ENCODE data around the gene ANTXR1.

The ANTXR1 gene

GRCh38 chr2:69138793-69139459 is 125.9 kb downstream of the ANTXR1 start:
- DNase-seq = no peak

DNA sequence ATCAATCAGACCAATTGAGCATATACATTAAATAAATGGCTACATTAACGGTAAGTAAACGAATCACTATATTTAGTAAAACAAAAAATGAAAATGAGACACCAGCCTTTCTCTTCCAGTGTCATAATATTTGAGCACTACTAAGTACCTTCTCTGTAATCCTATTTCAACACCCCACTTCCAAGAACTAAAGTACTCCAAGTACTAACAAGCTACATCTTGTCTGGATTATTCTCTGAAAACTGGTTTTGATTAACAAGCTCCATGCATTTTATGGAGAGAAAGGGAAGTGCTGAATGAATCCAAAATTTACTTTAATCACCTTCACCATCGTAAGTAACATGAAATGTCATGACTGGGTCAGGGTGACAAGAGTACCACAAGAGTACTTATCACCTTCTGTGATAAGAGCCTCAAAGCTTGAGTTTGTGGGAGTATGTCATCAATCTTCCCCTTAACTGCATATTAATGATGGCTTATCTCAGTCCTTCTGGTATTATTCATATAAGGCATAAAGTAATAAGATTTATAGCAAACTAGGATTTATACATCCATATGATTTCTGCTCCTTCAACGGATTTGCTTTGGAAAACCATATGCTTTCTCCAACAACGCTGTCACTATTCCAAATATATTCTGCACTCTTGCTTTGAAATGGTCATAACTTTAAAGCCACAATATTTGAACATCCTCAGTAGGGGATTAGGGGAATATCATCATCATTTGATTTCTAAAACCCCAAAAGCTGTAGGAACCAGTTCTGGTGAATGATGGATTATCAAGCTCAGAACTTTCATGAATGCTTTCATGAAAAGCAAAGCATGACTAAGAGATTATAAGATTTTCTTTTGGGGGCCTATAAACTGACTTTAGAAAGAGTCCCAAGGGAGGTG is 127.0 kb downstream of the ANTXR1 start:
- no peak for DNase-seq

- no peak for DNase-seq
Measured at GRCh38 chr2:69141061-69141460, 128.1 kb downstream of the ANTXR1 start.

DNA sequence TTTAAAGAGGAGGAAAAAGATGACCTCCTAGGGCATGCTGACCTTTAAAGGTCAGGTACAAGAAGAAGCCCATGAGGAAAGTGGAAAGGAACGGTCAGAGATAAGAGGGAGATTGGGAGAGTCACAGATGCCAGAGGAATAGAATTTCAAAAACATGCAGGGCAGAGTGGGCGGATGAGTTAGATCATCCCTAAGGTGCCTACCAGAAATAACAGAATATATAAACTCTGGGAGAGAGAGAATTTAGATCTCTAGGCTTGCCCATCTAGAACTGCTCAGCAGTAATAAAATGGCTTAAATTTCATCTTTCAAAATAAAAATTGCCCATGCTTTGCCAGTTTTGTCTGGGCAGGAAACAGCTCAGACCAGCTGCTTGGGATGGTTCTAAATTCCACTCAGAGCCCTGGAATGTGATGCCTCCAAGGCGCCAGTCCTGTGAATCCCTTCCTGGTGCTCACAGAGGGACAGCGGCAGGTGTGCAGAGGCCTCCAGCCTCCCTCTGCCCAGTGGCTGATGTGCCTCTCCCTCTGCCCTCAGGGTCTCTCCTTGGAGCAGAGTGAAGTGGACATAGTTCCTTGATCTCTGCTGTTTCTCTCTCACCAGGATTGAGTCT is 130.9 kb downstream of the ANTXR1 start:
- no peak for DNase-seq

DNA sequence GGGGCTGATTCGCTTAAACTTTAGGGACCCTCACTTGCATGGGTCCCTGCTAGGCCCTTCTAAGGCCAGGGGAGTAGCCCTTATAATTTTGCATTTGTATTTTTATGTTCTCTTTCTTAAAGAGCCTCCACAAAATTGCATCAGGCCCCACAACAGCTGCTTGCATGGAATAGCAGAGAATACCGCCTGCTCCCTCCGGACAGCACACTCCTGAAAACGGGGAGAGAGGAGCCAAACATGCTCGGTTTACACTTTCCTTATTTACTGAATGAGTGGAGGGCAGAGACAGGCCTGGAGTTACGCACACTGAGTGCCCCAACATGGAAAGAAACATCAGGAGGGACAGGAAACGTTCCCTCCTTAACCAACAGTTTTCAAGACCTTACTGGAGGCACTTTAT is 132.2 kb downstream of the ANTXR1 start:
- DNase-seq = no peak

GRCh38 chr2:69147841-69148533 is 135.0 kb downstream of the ANTXR1 start:
- no peak for DNase-seq

- no peak for DNase-seq
Measured at GRCh38 chr2:69149631-69150215, 136.7 kb downstream of the ANTXR1 start.

DNA sequence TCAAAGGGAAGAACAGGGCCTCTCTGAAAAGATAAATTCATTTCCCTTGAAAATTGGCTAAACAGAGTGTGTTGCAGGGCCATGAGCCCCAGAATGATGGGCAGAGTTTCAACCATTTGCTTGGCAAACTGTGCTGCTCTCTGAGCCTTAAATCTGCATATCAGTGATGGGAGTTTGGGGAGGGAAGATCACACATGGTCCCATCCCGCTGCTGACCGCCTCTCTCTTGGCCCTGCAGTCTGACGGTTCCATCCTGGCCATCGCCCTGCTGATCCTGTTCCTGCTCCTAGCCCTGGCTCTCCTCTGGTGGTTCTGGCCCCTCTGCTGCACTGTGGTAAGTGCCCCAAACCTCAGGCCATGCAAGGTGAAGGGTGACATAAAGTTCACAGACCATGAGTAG is 139.0 kb downstream of the ANTXR1 start:
- DNase-seq = no peak

- DNase-seq = no peak
Measured at GRCh38 chr2:69152847-69153583, 140.0 kb downstream of the ANTXR1 start.

GRCh38 chr2:69154106-69154505 is 141.1 kb downstream of the ANTXR1 start:
- DNase-seq = no peak

GRCh38 chr2:69156624-69157023 is 143.6 kb downstream of the ANTXR1 start:
- no peak for DNase-seq

DNA sequence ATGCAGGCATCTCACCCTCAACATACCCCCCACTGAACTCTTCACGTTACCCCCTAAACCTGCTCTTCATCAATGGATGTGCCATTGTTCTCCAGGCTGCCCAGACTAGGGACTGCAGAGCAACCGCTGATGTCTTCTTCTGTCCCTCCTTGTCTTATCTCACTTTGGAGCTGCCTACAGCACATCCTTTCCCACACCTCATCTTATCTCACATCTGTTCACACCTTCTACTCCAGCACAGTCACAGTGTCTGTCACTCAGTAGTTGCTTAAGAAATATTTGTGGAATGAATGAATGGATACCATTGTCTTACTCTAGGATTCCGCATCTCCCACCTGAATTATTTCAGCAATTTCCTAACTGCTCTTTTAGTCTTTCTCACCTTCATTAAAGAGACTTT is 144.5 kb downstream of the ANTXR1 start:
- DNase-seq = no peak

GRCh38 chr2:69159986-69160385 is 147.0 kb downstream of the ANTXR1 start:
- no peak for DNase-seq

GRCh38 chr2:69162057-69162456 is 149.1 kb downstream of the ANTXR1 start:
- DNase-seq = no peak

DNA sequence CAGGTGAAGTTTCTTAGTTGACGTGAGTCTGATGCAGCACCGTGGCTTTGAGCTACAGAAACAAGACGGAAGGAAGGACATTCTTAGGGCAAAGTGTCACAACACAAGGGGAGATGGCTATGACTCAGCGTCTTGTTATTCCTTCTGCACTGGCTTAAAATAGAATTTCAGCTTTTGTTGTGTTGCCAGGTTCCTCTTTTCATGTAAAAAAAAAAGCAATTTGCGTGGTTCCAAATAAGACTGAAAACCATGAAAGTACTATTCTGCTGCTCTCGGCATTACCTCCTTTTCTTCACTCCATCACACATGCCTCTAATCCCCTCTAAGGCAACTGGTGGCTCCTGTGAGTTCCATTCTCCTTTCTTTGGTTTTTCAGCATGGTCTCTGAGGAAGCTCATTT is 150.1 kb downstream of the ANTXR1 start:
- DNase-seq = no peak

GRCh38 chr2:69163556-69163955 is 150.6 kb downstream of the ANTXR1 start:
- no peak for DNase-seq

DNA sequence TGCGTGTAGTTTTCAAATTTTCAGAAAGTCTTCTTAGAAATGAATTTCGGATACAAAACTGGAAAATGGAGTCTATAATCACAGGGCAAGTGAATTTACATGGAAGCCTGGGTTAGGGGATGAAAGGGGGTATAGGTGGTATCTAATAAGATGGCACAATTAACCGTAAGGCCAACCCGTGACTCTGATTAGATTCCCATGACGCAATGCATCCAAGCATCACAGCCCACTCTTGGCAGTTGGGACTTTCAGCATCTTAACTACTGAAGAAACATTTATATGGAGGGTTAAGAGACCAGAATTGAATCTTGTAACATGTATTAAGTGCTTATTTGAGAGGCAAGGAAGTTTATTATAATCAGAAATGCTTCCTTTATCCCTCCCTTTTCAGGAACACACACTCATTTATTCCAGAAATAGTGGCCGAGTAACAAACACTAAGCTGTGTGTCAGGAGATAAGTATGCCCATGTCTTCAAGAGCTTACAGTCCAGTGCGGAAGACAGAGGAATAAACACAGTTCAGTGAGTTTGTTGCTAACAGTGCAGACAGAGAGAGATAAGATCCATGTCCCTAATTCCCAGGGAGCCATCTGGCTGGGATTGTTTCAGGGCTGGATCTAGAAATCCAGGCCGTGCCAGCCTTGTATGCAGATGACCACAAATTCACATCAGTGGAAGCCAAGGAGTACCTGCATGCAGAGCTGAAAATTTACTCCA is 151.2 kb downstream of the ANTXR1 start:
- no peak for DNase-seq

DNA sequence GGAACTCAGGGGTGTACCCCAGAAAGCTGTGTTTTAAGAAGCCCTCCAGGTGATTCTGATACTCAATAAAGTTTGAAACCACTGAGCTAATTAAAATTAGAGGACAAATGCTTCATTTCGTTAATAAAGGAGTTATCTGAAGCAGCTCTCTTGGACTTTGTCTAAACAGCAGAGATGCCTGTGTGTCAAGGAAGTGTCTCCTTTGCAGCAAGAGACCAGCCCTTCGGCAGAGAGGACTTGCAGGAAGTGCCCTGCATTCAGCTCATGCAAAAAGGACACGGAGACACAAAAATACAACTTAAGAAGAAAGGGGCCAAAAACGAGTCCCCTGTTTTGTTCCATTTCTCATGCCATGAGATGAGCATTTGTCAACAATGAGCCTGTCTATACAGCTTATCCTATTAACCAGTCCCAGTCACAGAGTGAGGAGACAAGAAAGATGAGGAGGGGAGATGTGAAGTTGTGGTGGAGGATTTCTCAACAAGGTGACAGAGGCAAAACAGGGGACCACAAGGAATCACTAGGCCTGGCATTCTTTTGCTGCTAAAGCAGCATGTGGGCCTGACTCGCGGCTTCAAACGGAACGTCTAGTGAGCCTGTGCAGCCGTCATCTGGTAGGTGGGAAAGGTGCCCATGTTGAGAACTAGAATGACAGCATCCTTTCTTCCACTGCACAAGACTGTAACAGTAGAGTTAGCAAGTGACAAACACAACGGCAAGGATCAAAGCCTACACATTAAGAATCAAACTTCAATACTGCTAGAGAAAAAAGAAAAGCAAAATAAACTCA is 152.3 kb downstream of the ANTXR1 start:
- DNase-seq = no peak

DNA sequence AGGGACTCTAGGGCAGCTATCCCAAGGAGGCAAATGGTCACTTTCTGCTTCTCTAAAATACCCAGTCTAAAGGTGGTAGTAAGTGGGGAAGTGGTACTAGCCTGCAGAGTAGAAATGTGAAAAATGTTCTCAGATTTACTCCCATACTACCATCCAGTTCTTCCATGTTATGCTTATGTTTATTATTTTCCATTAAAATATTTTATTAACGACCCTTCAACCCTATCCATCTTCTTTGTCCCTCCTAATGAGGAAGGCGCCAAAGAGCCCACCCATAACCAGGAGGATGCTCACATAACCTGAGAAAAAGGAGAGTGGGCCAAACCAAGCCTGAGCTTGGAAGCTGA is 153.5 kb downstream of the ANTXR1 start:
- DNase-seq = no peak

- DNase-seq = peak; percentile 51
Measured at GRCh38 chr2:69166812-69167468, 154.0 kb downstream of the ANTXR1 start.

Data from NCI-H187 treated with DMSO at 0.1 percent for 48 hours (cell line).